MM.1S (cell line): ENCODE measurements around the gene CITED4.
A peak's percentile ranks its signal among the peaks of the same experiment; 100 is the strongest.

Source experiments
- DNase-seq: peaks from one replicate; pipeline ENCODE4 v3.0.0-alpha.2; 2015
- H2AFZ ChIP-seq: fragments of 300-600 bp; sonication (generic); 2 replicates; pipeline ENCODE4 v1.6.0; 2016; ENCODE audit warnings: antibody characterized with exemption, low read length
- H3F3A ChIP-seq: fragments of 300-600 bp; sonication (generic); 2 replicates; pipeline ENCODE4 v1.6.1; 2016; ENCODE audit warnings: mild to moderate bottlenecking, antibody characterized with exemption, low read length, moderate library complexity, mixed read lengths; ENCODE audit not compliant: insufficient read depth
- H3K27ac ChIP-seq: fragments of 300-600 bp; sonication (generic); 2 replicates; pipeline ENCODE4 v1.5.1; 2016; ENCODE audit warnings: mild to moderate bottlenecking, low read length
- H3K27me3 ChIP-seq: fragments of 300-600 bp; sonication (generic); replicated peaks from 2 replicates; pipeline ENCODE4 v1.6.0; 2016; ENCODE audit warnings: low read length; ENCODE audit not compliant: insufficient read depth
- H3K36me3 ChIP-seq: fragments of 300-600 bp; sonication (generic); replicated peaks from 2 replicates; pipeline ENCODE4 v1.6.1; 2016; ENCODE audit warnings: mild to moderate bottlenecking, low read length, mixed read lengths; ENCODE audit not compliant: insufficient read depth
- H3K4me1 ChIP-seq: fragments of 300-600 bp; sonication (generic); 2 replicates; pipeline ENCODE4 v1.6.1; 2016; ENCODE audit warnings: low read length, mixed read lengths
- H3K4me2 ChIP-seq: fragments of 300-600 bp; sonication (generic); 2 replicates; pipeline ENCODE4 v1.6.0; 2016; ENCODE audit warnings: low read depth, low read length
- H3K4me3 ChIP-seq: fragments of 300-600 bp; sonication (generic); 2 replicates; pipeline ENCODE4 v1.5.1; 2016; ENCODE audit warnings: low read length, mixed read lengths
- H3K79me2 ChIP-seq: fragments of 300-600 bp; sonication (generic); 2 replicates; pipeline ENCODE4 v1.6.1; 2016; ENCODE audit warnings: mixed run types, low read length, mixed read lengths
- H3K9ac ChIP-seq: fragments of 300-600 bp; sonication (generic); 2 replicates; pipeline ENCODE4 v1.6.1; 2016; ENCODE audit warnings: low read length, mixed read lengths
- H3K9me2 ChIP-seq: fragments of 300-600 bp; sonication (generic); replicated peaks from 2 replicates; pipeline ENCODE4 v1.6.1; 2016; ENCODE audit warnings: mild to moderate bottlenecking, low read length, mixed read lengths; ENCODE audit not compliant: insufficient read depth
- H3K9me3 ChIP-seq: fragments of 300-600 bp; sonication (generic); replicated peaks from 2 replicates; pipeline ENCODE4 v1.6.1; 2016; ENCODE audit warnings: mild to moderate bottlenecking, low read length, mixed read lengths; ENCODE audit not compliant: insufficient read depth
- H4K20me1 ChIP-seq: fragments of 300-600 bp; sonication (generic); 2 replicates; pipeline ENCODE4 v1.6.1; 2016; ENCODE audit warnings: mild to moderate bottlenecking, low read length, moderate library complexity, mixed read lengths; ENCODE audit not compliant: insufficient read depth
- EZH2 ChIP-seq: fragments of 300-600 bp; sonication (generic); optimal IDR thresholded peaks from 2 replicates; pipeline ENCODE3; 2017; ENCODE audit warnings: low read depth, mild to moderate bottlenecking, antibody characterized with exemption, low read length, mixed read lengths
- EZH2phosphoT487 ChIP-seq: fragments of 300-600 bp; sonication (generic); IDR thresholded peaks from 2 replicates; pipeline ENCODE4 v1.6.1; 2018; ENCODE audit warnings: antibody characterized with exemption, low read length
- TF ChIP-seq, protein P1 (sequence below): fragments of 300-600 bp; sonication (generic); IDR thresholded peaks from 2 replicates; pipeline ENCODE4 v1.5.1; 2016; ENCODE audit warnings: antibody characterized with exemption, low read length, mixed read lengths

Gene CITED4

DNA sequence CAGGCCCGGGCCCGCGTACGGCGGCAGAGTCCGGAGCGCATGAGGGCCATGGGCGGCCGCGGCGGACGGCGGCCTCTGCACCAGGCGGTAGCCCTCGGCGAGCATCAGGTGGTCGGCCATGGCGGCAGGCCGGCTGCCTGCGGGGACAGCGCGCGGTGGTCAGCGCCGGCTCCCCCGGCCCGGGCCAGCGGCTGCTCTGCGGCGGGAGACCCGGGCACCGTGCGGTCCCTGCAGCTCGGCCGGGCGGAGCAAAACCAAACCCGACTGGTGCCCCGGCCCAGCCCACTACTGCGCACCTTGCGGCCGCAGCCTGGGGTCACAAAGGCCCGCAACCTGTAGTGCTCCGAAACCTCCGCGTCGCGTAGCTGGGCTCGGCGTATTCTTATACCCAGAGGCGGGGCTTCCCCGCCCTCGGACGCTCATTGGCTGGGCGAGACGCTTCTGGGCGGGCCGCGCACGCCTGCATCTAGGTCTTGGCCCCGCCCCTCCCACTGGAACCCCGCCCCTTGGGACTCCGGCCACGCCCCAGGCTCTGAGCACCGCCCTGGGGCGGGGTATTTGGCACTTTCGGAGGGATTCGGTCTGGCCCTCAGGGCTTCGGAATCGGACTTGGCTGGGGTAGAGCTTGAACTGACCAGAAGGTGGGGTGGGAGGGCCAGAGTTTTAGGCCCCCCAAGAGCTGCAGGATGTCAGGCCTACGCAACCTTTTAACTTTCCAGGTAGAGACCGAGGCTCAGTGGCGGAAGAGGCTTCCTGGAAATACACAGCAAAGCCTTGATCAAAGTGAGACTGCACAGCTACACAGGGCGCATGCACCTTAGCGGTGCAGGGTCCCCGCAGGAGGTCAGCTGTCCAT lies at the start of gene CITED4:
TSS of gene CITED4 (minus strand) at position 356 of the 856 bp plus-strand sequence. CDS start at position 120, 236 bp downstream.
- H3K9ac ChIP-seq = peak within 1 kb of the TSS; percentile 6; the same call in 1 of the 2 replicates
- peak within 1 kb of the TSS; percentile 54 for H3K4me3 ChIP-seq
- H3K4me1 ChIP-seq = 0 out of 2 replicates have a peak, but pooled peaks cover 4% of the 10 kb centered on the region
- peaks cover 13% of the 10 kb centered on the region; the same call in 1 of the 2 replicates for H3K27me3 ChIP-seq
- H3K4me2 ChIP-seq = peak within 1 kb of the TSS; percentile 80
- no peak for TF ChIP-seq EZH2
- TF ChIP-seq, protein P1, sequence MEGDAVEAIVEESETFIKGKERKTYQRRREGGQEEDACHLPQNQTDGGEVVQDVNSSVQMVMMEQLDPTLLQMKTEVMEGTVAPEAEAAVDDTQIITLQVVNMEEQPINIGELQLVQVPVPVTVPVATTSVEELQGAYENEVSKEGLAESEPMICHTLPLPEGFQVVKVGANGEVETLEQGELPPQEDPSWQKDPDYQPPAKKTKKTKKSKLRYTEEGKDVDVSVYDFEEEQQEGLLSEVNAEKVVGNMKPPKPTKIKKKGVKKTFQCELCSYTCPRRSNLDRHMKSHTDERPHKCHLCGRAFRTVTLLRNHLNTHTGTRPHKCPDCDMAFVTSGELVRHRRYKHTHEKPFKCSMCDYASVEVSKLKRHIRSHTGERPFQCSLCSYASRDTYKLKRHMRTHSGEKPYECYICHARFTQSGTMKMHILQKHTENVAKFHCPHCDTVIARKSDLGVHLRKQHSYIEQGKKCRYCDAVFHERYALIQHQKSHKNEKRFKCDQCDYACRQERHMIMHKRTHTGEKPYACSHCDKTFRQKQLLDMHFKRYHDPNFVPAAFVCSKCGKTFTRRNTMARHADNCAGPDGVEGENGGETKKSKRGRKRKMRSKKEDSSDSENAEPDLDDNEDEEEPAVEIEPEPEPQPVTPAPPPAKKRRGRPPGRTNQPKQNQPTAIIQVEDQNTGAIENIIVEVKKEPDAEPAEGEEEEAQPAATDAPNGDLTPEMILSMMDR = no peak
- TF ChIP-seq EZH2phosphoT487 = no peak
- no peaks in the 10 kb centered on the region for H4K20me1 ChIP-seq
- H3K36me3 ChIP-seq = no peaks in the 10 kb centered on the region
- H3K9me3 ChIP-seq = no peaks in the 10 kb centered on the region
- peak within 1 kb of the TSS; percentile 64 for H2AFZ ChIP-seq
- peak; percentile 95 for DNase-seq
- H3K27ac ChIP-seq = no peak within 1 kb of the TSS
- no peaks in the 10 kb centered on the region for H3K79me2 ChIP-seq
- no peaks in the 10 kb centered on the region for H3F3A ChIP-seq
- H3K9me2 ChIP-seq = no peaks in the 10 kb centered on the region

- no peaks in the 10 kb centered on the region for H3K79me2 ChIP-seq
- no peak overlapping the region for H3K4me3 ChIP-seq
- H2AFZ ChIP-seq = no peak overlapping the region
- no peaks in the 10 kb centered on the region for H3K4me1 ChIP-seq
- H3K27me3 ChIP-seq = no peaks in the 10 kb centered on the region
- H3K4me2 ChIP-seq = no peak overlapping the region
- no peak overlapping the region for H3K27ac ChIP-seq
- H3K9me3 ChIP-seq = no peaks in the 10 kb centered on the region
- DNase-seq = no peak
- H3F3A ChIP-seq = no peaks in the 10 kb centered on the region
- TF ChIP-seq EZH2 (no peak), EZH2phosphoT487 (no peak)
- TF ChIP-seq, protein P1 = no peak
- no peaks in the 10 kb centered on the region for H3K36me3 ChIP-seq
- H4K20me1 ChIP-seq = no peaks in the 10 kb centered on the region
- no peaks in the 10 kb centered on the region for H3K9me2 ChIP-seq
- no peak overlapping the region for H3K9ac ChIP-seq
Measured at GRCh38 chr1:40911105-40911504, 48.9 kb upstream of the CITED4 start.

DNA sequence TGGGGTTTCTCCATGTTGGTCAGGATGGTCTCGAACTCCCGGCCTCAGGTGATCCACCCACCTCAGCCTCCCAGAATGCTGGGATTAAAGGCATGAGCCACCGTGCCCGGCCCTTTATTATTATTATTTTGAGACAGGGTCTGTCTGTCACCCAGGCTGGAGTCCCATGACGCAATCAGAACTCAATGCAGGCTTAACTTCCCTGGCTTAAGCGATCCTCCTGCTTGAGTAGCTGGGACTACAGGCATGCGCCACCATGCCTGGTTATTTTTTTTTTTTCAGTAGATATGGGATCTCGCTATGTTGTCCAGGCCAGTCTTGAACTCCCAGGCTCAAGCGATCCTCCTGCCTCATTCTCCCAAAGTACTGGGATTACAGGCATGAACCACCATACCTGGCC lies 47.1 kb upstream of the CITED4 start:
- no peaks in the 10 kb centered on the region for H3K36me3 ChIP-seq
- H4K20me1 ChIP-seq = no peaks in the 10 kb centered on the region
- no peaks in the 10 kb centered on the region for H3K79me2 ChIP-seq
- TF ChIP-seq EZH2phosphoT487 (no peak), EZH2 (no peak)
- TF ChIP-seq, protein P1 = no peak
- no peak overlapping the region for H2AFZ ChIP-seq
- no peaks in the 10 kb centered on the region for H3K9me2 ChIP-seq
- H3K4me2 ChIP-seq = no peak overlapping the region
- DNase-seq = no peak
- no peak overlapping the region for H3K4me3 ChIP-seq
- H3K27me3 ChIP-seq = no peaks in the 10 kb centered on the region
- no peaks in the 10 kb centered on the region for H3K4me1 ChIP-seq
- no peak overlapping the region for H3K27ac ChIP-seq
- no peaks in the 10 kb centered on the region for H3F3A ChIP-seq
- no peaks in the 10 kb centered on the region for H3K9me3 ChIP-seq
- H3K9ac ChIP-seq = no peak overlapping the region
